Neural cell (in vitro differentiated cells): ENCODE results near the gene CTNNA2. TPM values are rescaled to one million over a fixed set of nuclear protein-coding genes. Genes with fewer than 3 reads are reported as not detected.

ENCODE experiments used
- H2AFZ ChIP-seq: fragments of 200-600, 300-800 bp; sonication (generic), shearing (Covaris generic); 2 replicates; pipeline ENCODE4 v1.6.0; 2014; ENCODE audit warnings: low read depth, mild to moderate bottlenecking, antibody characterized with exemption, low read length, moderate library complexity
- H3F3A ChIP-seq: fragments of 200-600 bp; shearing (Covaris generic); 2 replicates; pipeline ENCODE4 v1.6.1; 2016; ENCODE audit warnings: mild to moderate bottlenecking, moderate library complexity, mixed read lengths, antibody characterized with exemption, low read length; ENCODE audit not compliant: insufficient read depth, poor library complexity, severe bottlenecking
- H3K27ac ChIP-seq: fragments of 200-600, 300-800 bp; sonication (generic), shearing (Covaris generic); 2 replicates; pipeline ENCODE4 v1.5.1; 2014; ENCODE audit warnings: mild to moderate bottlenecking, low read length, moderate library complexity
- H3K27me3 ChIP-seq: fragments of 300-800, 200-600 bp; sonication (generic), shearing (Covaris generic); 2 replicates; pipeline ENCODE4 v1.6.0; 2014; ENCODE audit warnings: mild to moderate bottlenecking, low read depth, low read length, moderate library complexity; ENCODE audit not compliant: insufficient read depth
- H3K36me3 ChIP-seq: fragments of 300-800, 200-600 bp; sonication (generic), shearing (Covaris generic); 2 replicates; pipeline ENCODE4 v1.5.1; 2014; ENCODE audit warnings: mild to moderate bottlenecking, antibody characterized with exemption, low read length, moderate library complexity; ENCODE audit not compliant: insufficient read depth
- H3K4me2 ChIP-seq: fragments of 300-800, 200-600 bp; sonication (generic), shearing (Covaris generic); 2 replicates; pipeline ENCODE4 v1.6.0; 2014; ENCODE audit warnings: mild to moderate bottlenecking, low read length
- H3K4me3 ChIP-seq: fragments of 300-800, 200-600 bp; sonication (generic), shearing (Covaris generic); 2 replicates; pipeline ENCODE4 v1.5.1; 2014; ENCODE audit warnings: mild to moderate bottlenecking, low read length, moderate library complexity
- H3K79me2 ChIP-seq: fragments of 200-600 bp; shearing (Covaris generic); replicated peaks from 2 replicates; pipeline ENCODE4 v1.6.0; 2014; ENCODE audit warnings: mild to moderate bottlenecking, low read length, moderate library complexity; ENCODE audit not compliant: insufficient read depth
- H3K9ac ChIP-seq: fragments of 300-800, 200-600 bp; sonication (generic), shearing (Covaris generic); 2 replicates; pipeline ENCODE4 v1.6.1; 2016; ENCODE audit warnings: mild to moderate bottlenecking, low read length, mixed read lengths
- H3K9me2 ChIP-seq: fragments of 200-600 bp; shearing (Covaris generic); 2 replicates; pipeline ENCODE4 v1.6.1; 2016; ENCODE audit warnings: mild to moderate bottlenecking, low read length, mixed read lengths; ENCODE audit not compliant: insufficient read depth
- H3K9me3 ChIP-seq: fragments of 200-600, 300-800 bp; sonication (generic), shearing (Covaris generic); 2 replicates; pipeline ENCODE4 v1.6.1; 2016; ENCODE audit warnings: mild to moderate bottlenecking, mixed run types, low read length, moderate library complexity, mixed read lengths
- H4K20me1 ChIP-seq: fragments of 200-600 bp; shearing (Covaris generic); 2 replicates; pipeline ENCODE4 v1.6.1; 2016; ENCODE audit warnings: mild to moderate bottlenecking, mixed run types; ENCODE audit not compliant: insufficient read depth
- CTCF ChIP-seq: fragments of 450-650 bp; IDR thresholded peaks from 2 replicates; pipeline ENCODE4 v1.5.1; 2014; ENCODE audit warnings: antibody characterized with exemption, mild to moderate bottlenecking, moderate library complexity; ENCODE audit not compliant: poor library complexity, severe bottlenecking
- EZH2 ChIP-seq: fragments of 200-600, 300-800 bp; shearing (Covaris generic), sonication (generic); IDR thresholded peaks from 2 replicates; pipeline ENCODE4 v1.6.1; 2014; ENCODE audit warnings: antibody characterized with exemption, low read length, borderline replicate concordance, mild to moderate bottlenecking; ENCODE audit not compliant: insufficient read depth, poor library complexity, severe bottlenecking
- MXI1 ChIP-seq: fragments of 450-650 bp; conservative IDR thresholded peaks from 2 replicates; pipeline ENCODE4 v1.6.1; 2014; ENCODE audit warnings: antibody characterized with exemption, mild to moderate bottlenecking; ENCODE audit not compliant: poor library complexity, severe bottlenecking
- POLR2AphosphoS5 ChIP-seq: IDR thresholded peaks from 2 replicates; pipeline ENCODE4 v1.6.1; 2012
- RAD21 ChIP-seq: fragments of 450-650 bp; conservative IDR thresholded peaks from 2 replicates; pipeline ENCODE4 v1.6.1; 2014; ENCODE audit warnings: antibody characterized with exemption, mild to moderate bottlenecking, moderate library complexity
- REST ChIP-seq: IDR thresholded peaks from 2 replicates; pipeline ENCODE4 v1.6.1; 2012; ENCODE audit warnings: borderline replicate concordance
- SMC3 ChIP-seq: fragments of 450-650 bp; conservative IDR thresholded peaks from 2 replicates; pipeline ENCODE4 v1.6.1; 2014; ENCODE audit warnings: antibody characterized with exemption, mild to moderate bottlenecking, moderate library complexity; ENCODE audit not compliant: poor library complexity
- TAF1 ChIP-seq: IDR thresholded peaks from 2 replicates; pipeline ENCODE4 v1.6.1; 2012; ENCODE audit warnings: low read depth
- polyA plus RNA-seq: library from polyadenylated mRNA; depleted of rRNA; stranded (reverse); fragments of >200 nt; gene quantifications from 2 replicates; pipeline ENCODE4 v1.2.3, GENCODE V29; 2014

Gene CTNNA2
- polyA plus RNA-seq, 1 donor from 2014 or later, result 194 TPM

- Histone ChIP-seq H3K27ac (no peak overlapping the region), H3K9me3 (no peaks in the 10 kb centered on the region), H3K9ac (no peak overlapping the region), H2AFZ (no peak overlapping the region), H3K4me2 (no peak overlapping the region), H3K9me2 (no peaks in the 10 kb centered on the region), H3K27me3 (no peaks in the 10 kb centered on the region), H3F3A (no peaks in the 10 kb centered on the region), H3K4me3 (no peak overlapping the region), H4K20me1 (no peaks in the 10 kb centered on the region), H3K36me3 (no peaks in the 10 kb centered on the region), H3K79me2 (no peaks in the 10 kb centered on the region)
- TF ChIP-seq POLR2AphosphoS5 (no peak), REST (no peak), MXI1 (no peak), CTCF (no peak), RAD21 (no peak), SMC3 (no peak), EZH2 (no peak), TAF1 (no peak)
Observed at GRCh38 chr2:80510716-80511115, 997.9 kb downstream of the CTNNA2 start.

GRCh38 chr2:80515964-80516363 lies 1003.1 kb downstream of the CTNNA2 start:
- H4K20me1 ChIP-seq, result no peaks in the 10 kb centered on the region
- no peak overlapping the region for H3K4me2 ChIP-seq
- no peaks in the 10 kb centered on the region for H3F3A ChIP-seq
- no peak overlapping the region for H3K27ac ChIP-seq
- H3K4me3 ChIP-seq, result no peak overlapping the region
- H3K36me3 ChIP-seq, result no peaks in the 10 kb centered on the region
- no peaks in the 10 kb centered on the region for H3K9me2 ChIP-seq
- no peaks in the 10 kb centered on the region for H3K27me3 ChIP-seq
- TF ChIP-seq REST (no peak), MXI1 (no peak), EZH2 (no peak), RAD21 (no peak), TAF1 (no peak), CTCF (no peak)
- H3K79me2 ChIP-seq, result no peaks in the 10 kb centered on the region
- no peak overlapping the region for H3K9ac ChIP-seq
- H2AFZ ChIP-seq, result no peak overlapping the region
- H3K9me3 ChIP-seq, result no peaks in the 10 kb centered on the region
